Measurements from ENCODE around the gene FRMD3.

The FRMD3 gene

GRCh38 chr9:83432877-83433550 is 105.2 kb downstream of the FRMD3 start:
- DNase-seq (ENCODE audit: low read depth) = no peak

- DNase-seq (ENCODE audit: low read depth) = no peak
Observed at GRCh38 chr9:83432104-83432627, 106.0 kb downstream of the FRMD3 start.

- DNase-seq (ENCODE audit: low read depth) = no peak
Observed at GRCh38 chr9:83431101-83432060, 106.8 kb downstream of the FRMD3 start.

GRCh38 chr9:83430681-83431080 is 107.5 kb downstream of the FRMD3 start:
- DNase-seq (ENCODE audit: low read depth) = no peak

GRCh38 chr9:83429229-83429628 is 109.0 kb downstream of the FRMD3 start:
- DNase-seq (ENCODE audit: low read depth) = no peak

- no peak for DNase-seq (ENCODE audit: low read depth)
Observed at GRCh38 chr9:83425240-83425639, 113.0 kb downstream of the FRMD3 start.

- DNase-seq (ENCODE audit: low read depth) = no peak
Observed at GRCh38 chr9:83424831-83425230, 113.4 kb downstream of the FRMD3 start.

- no peak for DNase-seq (ENCODE audit: low read depth)
Observed at GRCh38 chr9:83423815-83424707, 114.1 kb downstream of the FRMD3 start.

- no peak for DNase-seq (ENCODE audit: low read depth)
Observed at GRCh38 chr9:83422527-83422926, 115.7 kb downstream of the FRMD3 start.

GRCh38 chr9:83420486-83420885 is 117.7 kb downstream of the FRMD3 start:
- no peak for DNase-seq (ENCODE audit: low read depth)

- no peak for DNase-seq (ENCODE audit: low read depth)
Observed at GRCh38 chr9:83419961-83420360, 118.2 kb downstream of the FRMD3 start.

- no peak for DNase-seq (ENCODE audit: low read depth)
Observed at GRCh38 chr9:83418283-83418682, 119.9 kb downstream of the FRMD3 start.

GRCh38 chr9:83413367-83413766 is 124.8 kb downstream of the FRMD3 start:
- no peak for DNase-seq (ENCODE audit: low read depth)

GRCh38 chr9:83410701-83411100 is 127.5 kb downstream of the FRMD3 start:
- DNase-seq (ENCODE audit: low read depth) = no peak

- DNase-seq (ENCODE audit: low read depth) = no peak
Observed at GRCh38 chr9:83406921-83407320, 131.3 kb downstream of the FRMD3 start.

- no peak for DNase-seq (ENCODE audit: low read depth)
Observed at GRCh38 chr9:83405759-83406158, 132.4 kb downstream of the FRMD3 start.

- DNase-seq (ENCODE audit: low read depth) = no peak
Observed at GRCh38 chr9:83403527-83404238, 134.5 kb downstream of the FRMD3 start.

GRCh38 chr9:83401328-83401900 is 136.8 kb downstream of the FRMD3 start:
- DNase-seq (ENCODE audit: low read depth) = no peak

- DNase-seq (ENCODE audit: low read depth) = no peak
Observed at GRCh38 chr9:83396813-83397212, 141.4 kb downstream of the FRMD3 start.

GRCh38 chr9:83396342-83396741 is 141.9 kb downstream of the FRMD3 start:
- DNase-seq (ENCODE audit: low read depth) = no peak

GRCh38 chr9:83392228-83392627 is 146.0 kb downstream of the FRMD3 start:
- DNase-seq (ENCODE audit: low read depth) = no peak
